GM19468 (cell line): ENCODE data around the gene STX4.

Experiments used
- ATAC-seq: cut with Tn5 transposase; IDR thresholded peaks from one replicate; pipeline ENCODE4 v1.9.1; 2021; ENCODE audit warnings: mild to moderate bottlenecking, moderate library complexity, moderate number of reproducible peaks; ENCODE audit not compliant: unreplicated experiment; ENCODE audit errors: extremely low read depth

STX4 gene

GRCh38 chr16:31032736-31033708, at the start of gene STX4:
Gene STX4, plus strand, starts transcription at chr16:31033558. Its CDS starts 248 bp downstream, at chr16:31033806.
- ATAC-seq = peak; percentile 71

GRCh38 chr16:30983898-30984610, 49.3 kb upstream of the STX4 start:
- ATAC-seq = no peak

GRCh38 chr16:30984669-30985400, 48.5 kb upstream of the STX4 start, which contains the start of gene HSD3B7:
Gene HSD3B7, plus strand, starts transcription at chr16:30985207. Its CDS starts 452 bp downstream, at chr16:30985659.
- ATAC-seq = no peak

DNA sequence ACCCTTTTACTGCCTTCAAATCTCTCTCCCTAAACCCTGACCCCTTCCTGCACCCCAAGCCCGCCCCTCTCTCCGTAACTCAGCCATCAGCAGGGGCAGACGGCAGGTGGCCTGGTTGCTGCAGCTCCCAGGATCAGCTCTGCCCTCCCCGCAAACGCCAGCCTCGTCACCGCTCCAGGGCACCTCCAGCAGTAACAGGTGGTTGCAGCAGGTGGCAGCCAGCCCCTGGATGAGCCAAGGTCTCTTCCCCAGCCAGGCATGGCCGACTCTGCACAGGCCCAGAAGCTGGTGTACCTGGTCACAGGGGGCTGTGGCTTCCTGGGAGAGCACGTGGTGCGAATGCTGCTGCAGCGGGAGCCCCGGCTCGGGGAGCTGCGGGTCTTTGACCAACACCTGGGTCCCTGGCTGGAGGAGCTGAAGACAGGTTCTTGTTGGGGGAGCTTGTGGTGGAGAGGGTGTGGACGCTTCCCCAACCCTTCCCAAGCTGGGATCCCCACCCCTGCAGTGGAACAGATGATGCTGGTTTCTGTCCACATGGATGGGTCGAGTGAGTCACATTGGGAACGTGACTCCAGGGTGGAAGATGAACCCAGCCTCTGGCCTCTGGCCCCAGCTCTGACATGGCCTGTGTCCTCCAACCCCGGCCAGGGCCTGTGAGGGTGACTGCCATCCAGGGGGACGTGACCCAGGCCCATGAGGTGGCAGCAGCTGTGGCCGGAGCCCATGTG, 47.8 kb upstream of the STX4 start:
- ATAC-seq = no peak

- no peak for ATAC-seq
Observed at GRCh38 chr16:30986129-30986991, 47.0 kb upstream of the STX4 start.

DNA sequence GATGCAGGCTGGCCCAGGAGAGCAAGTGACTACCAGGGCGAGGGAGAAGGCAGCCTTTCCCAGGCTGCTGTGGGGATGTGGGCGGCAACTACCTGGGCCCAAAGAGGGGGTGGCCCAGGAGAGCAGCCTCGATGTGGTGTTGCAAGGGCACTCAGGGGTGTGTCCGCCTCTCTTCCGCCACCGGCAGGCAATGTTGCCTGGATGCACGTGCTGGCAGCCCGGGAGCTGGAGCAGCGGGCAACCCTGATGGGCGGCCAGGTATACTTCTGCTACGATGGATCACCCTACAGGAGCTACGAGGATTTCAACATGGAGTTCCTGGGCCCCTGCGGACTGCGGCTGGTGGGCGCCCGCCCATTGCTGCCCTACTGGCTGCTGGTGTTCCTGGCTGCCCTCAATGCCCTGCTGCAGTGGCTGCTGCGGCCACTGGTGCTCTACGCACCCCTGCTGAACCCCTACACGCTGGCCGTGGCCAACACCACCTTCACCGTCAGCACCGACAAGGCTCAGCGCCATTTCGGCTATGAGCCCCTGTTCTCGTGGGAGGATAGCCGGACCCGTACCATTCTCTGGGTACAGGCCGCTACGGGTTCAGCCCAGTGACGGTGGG, 45.7 kb upstream of the STX4 start:
- ATAC-seq = no peak

DNA sequence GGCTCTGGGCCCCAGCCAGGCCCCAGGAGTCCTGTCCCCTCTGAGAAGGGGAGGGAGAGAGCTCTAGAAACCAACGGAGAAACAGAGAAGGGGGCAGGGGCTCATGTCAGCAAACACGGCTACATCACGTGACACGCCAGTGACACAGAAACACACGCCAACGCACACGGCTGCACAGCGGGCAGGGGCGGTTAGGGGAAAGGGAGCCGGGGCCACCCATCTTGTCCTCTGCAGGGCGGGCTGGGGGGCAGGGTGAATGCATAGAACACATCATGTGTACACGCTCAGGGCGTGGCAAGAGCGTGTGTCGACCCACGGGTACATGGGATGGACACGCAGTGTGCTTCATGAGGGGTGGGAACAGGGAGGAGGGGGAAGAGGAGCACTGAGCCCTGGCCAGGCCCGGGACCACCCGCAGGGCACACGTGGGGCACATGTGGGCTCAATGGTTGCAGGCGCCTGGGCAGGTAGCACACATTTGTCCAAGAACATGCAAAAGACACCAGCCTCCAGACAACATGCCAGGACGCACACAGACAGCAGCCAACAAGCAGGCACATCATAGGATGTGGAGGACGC, 43.8 kb upstream of the STX4 start:
- ATAC-seq = no peak

DNA sequence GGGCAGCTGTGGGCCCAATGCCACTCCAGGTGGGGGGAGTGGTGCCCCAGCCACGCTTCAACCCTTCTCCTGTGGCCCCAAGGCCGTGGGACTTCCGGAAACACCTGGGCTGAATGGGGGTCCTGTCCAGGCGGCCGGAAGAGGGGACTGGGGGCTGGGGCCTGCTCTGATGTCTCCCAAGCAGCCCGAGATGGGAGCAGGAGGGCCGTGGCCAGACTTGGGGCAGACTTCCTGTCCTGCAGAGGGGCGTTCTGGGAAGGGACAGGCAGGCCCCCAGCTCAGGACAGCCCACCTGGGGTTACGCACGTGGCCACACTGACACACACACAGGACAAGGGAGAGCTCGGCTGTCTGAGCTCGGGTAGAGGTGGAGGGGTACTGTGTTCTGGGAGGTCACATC, 43.3 kb upstream of the STX4 start:
- ATAC-seq = no peak

DNA sequence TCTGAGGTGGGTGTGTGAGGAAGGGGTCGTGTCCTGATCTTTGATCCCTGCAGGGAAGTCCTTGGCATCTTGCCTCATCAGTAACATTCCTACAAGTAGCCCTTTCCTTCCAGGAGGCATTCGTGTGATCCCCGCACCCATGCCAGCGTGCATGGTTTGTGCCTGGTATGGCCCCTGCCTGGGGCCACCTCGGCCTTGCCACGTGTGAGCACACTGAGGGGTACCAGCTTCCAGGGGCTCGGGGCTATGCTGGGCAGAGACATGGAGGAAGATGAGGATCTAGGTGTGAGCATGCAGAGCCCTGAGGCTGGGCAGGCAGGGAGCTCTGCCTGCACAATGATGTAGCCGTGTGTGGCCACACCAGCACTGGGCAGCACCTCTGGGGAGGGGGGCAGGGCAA, 42.3 kb upstream of the STX4 start:
- ATAC-seq = no peak

DNA sequence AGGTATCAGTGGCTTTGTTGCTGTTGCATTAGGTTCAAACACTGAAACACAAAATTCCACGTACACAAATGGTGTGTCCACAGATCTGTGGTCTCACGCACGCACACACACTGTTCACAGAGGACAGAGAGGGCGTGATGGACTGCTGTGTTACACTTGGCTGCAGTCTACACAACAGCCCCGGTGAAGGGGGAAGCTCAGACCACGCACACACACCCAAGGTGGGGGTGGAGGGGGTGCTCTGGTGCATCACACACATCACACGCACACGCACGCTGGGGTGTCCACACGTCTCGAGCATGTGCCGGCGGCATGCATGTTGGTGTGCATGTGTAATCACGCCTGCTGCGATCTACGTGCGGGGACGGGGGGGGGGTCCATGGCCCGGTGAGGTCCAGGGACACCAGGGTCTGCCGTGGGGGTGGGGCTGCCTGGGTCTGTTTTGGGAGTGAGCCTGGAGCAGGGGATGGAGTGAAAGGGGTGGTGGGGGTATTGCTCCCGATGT, 41.0 kb upstream of the STX4 start:
- ATAC-seq = no peak

DNA sequence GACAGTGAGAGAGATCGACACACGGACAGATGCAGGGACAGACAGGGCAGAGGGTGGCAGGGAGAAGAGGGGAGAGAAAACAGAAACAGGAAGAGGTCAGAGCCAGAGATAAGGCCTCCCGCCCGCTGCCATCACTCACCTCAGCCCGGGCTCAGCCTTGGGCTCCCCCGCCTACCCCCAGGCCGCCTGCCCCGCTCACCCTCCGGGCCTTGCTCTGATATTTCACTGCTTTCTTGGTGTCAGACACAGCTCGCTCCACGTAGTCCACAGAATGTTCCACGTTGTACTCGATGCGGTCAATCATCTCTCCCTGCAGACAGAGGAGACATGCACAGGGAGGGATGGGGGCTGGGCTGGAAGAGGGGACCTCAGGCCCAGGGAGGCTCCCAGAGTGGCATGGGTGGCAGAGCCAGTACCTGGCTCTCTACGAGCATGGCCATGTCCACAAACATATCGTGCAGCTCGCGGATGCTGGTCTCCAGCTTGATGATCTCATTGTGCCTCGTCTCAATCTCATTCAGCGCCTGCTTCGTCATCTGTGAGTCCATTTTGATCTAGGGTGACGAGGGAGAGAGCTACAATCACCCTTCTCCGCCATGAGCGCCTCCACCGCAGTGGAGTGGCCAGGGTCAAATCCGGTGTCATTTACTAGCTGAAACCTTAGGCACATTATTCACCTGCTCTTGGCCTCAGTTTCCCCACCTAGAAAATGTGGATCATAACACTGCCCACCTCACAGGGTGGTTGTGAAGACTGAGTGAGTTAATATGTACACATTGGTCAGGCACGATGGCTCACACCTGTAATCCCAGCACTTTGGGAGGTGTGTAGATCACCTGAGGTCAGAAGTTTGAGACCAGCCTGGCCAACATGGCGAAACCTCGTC, 40.2 kb upstream of the STX4 start:
- no peak for ATAC-seq

DNA sequence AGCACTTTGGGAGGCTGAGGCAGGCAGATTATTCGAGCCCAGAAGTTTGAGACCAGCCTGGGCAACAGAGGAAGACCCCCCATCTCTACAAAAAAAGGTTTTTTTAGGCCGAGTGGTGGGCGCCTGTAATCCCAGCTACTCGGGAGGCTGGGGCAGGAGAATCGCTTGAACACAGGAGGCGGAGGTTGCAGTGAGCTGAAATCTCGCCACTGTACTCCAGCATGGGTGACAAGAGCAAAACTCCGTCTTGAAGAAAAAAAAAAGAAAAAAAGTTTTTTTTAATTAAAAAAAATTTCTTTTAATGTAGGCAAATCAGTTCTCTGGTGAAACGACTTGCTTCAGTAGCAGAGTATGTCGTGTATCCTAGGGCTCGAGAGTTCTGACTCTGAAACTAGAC, 37.4 kb upstream of the STX4 start:
- ATAC-seq = no peak

- no peak for ATAC-seq
Observed at GRCh38 chr16:30996324-30996984, 36.9 kb upstream of the STX4 start.

- ATAC-seq = no peak
Observed at GRCh38 chr16:30996985-30997724, 36.2 kb upstream of the STX4 start.

DNA sequence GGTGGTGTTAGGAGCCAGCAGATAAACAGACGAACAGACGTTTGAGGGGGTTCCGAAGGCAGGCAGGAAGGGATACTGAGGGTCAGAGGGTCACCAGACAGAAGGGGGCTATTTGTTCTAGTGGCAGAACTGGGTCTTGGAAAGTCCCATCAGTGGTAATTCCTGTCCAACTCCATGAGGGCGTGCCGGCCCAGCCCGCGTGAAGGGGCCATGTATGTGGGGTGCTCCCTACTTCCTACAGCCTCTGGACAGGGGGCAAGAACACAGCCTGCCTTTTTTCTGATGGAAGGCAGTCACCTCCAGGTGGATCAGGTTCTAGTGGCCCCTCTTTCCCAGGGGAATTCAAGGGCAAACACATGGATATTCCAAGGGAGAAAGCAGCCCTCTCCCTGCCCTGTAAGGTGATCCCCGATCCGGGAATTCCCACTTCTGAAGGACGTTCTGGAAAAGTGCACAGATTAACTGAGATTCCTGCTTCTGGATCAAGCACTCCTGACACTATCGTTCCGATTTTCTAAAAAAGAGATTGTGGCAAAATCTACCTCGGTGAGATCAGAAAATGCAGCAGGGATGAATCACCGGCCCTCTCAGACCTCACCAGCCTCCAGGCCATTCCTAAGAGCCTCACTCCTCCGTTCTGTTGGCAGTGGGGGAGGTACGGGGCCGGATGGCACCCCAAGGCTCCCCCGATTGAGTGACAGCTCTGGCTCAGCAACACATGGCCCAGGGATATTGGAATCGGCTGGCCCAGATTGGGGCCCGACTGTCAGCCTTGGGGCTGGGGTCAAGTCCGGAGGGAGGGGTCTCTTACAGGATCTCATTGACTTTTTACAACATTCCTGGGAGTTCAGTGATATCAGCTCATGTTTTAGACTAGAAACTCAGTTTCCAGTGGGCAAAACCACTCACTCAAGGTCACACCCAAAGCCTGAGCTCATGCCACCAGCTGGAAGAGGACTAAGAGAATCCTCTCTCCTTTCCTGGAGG, 35.3 kb upstream of the STX4 start:
- ATAC-seq = no peak
